NK-92 (cell line): Measurements from ENCODE around the gene SUGP2.

Experiments
- DNase-seq: peaks from one replicate; lab custom pipeline; 2025; ENCODE audit not compliant: unreplicated experiment; lab: John Stamatoyannopoulos, UW

The SUGP2 gene

GRCh38 chr19:19059837-19060611, 26.7 kb upstream of the SUGP2 start:
- DNase-seq, result no peak

DNA sequence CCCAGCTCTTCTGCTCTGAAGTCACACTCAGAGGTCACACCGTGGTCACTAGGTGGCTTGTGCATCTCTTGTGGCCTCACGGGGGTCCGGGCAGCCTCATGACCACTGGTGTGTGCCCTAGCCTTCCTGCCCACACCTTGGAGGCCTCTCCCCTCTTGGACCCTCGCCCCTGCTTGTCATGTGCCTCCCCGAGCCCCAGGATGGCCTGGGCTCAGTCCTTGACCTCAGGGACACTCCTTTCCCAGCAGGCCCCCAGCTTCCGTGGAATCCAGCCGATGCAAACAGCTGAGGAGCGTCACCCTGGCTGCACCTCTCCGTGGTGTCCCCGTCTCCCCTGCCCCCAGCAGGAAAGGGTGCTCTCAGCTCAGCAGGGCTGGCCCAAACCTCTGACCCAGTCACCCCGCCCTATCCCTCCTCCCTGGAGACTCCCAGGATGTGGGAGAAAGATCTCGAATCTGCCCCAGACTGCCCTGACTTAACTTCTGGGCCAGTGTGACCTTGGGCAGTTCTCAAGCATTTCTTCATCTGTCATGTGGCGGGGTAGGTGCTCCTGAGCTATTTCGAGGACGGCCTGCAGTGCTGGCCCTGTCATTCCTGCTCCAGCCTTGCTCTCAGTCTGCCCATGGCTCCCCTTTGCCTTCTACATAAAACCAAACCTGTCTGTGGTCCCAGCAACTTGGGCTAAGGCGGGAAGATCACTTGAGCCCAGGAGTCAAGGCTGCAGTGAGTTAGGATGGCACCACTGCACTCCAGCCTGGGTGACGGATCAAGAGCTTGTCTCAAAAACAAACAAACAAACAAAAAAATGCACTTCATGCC, 25.9 kb upstream of the SUGP2 start:
- no peak for DNase-seq

- no peak for DNase-seq
Measured at GRCh38 chr19:19057720-19058119, 24.4 kb upstream of the SUGP2 start.

DNA sequence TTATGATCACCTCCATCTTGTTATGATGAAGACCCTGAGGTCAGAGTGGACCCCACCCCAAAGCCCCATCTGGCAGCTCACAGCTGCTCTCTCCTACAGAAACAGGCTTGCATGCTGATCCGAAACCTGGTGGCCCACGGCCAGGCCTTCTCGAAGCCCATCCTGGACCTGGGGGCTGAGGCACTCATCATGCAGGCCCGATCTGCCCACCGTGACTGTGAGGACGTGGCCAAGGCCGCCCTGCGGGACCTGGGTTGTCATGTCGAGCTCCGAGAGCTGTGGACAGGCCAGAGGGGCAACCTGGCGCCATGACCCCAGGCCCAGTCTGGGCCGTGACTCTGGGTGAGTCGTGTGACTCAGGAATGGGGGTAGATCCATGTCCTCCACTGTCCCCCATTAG, 24.0 kb upstream of the SUGP2 start:
- no peak for DNase-seq

DNA sequence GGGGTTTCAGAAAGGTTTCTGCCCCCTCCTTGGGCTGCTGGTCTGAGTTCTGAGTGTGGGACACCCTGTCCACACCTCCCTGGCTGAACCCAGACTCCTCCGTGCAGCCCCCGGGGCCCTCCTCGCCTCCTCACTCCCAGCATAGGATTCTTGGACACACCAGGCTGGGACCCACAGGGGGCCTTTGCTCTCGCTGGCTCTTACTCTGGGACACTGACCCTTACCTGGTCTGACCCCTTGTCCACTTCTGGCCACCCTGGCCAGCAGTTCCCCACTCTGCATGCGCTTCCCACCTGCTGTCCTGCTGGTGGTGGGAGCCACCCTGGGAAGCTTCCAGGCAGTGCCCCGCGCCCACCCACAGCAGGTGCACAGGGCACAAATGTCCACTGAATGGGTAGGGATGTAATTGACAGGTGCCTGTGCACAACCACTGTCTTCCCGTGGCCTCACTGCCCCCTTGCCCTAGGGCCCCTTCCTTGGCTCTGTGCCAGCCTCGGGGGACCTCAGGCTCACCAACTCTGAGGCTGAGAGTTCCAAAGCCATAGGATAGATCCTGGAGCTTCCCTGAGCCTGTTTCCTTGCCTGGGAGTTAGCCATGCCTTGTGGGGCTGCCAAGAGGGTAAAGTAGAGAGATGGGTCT, 23.4 kb upstream of the SUGP2 start:
- no peak for DNase-seq

DNA sequence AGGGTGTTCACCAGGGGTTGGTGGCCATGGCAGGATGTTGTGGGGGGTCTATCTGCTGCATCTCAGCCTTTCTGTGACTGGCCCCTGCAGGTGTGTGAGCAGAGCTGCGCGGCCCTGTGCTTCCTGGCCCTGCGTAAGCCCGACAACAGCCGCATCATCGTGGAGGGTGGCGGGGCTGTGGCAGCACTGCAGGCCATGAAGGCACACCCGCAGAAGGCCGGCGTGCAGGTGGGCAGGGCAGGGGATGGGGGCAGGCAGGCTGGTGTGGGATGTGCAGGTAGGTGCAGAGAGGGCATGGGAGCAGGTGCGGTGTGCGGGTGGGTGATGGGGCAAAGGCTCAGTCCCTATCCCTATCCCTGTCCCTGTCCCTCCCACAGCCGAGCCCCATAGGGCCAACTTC, 22.4 kb upstream of the SUGP2 start:
- no peak for DNase-seq

DNA sequence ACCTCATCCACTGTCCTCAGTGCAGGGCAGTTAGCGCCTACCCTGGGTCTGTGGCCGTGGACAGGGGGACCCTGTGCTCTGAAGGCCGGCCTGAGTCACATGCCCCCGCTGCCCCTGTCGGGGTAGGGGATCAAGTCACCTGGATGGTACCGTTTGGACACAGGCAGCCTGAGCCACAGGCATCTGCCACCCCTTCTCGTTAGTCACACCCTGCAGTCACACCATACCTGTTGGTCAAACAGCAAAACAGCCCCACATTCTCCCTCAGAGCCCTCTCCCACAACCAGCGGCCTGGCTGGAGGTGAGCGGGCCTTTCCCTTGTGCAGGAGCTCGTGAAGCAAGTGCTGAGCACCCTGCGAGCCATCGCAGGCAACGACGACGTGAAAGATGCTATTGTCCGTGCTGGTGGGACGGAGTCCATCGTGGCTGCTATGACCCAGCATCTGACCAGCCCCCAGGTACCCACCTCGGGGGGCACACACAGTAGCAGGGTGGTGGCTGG, 21.7 kb upstream of the SUGP2 start:
- no peak for DNase-seq

DNA sequence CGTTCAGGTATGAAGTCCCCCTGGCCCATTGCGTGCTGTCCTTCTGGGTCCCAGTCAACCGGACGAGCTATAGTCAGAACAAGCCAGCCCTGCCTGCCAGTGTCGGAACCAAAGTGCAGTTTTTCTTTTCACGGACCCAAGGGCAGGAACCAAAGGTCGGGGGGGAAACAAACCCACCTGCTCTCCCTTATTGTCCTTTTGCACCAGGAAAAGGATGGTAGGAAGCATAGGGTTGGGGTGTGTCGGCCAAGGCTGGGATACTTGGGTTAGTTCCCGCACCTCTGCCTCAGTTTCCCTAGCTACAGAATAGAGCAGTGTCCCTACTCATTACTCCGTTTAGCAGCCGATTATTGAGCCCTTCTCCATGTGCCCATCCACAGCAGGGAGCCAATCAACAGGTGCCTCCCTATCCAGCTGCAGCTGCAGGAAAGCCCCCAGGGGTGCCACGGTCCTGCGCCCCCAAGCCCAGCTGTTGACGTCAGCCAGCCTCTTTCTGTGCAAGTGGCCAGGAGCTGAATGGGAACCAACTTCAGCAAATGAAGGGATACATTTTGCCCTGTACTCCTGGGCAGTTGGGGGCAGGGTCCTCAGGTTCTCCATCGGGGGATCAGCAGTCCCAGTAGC, 21.1 kb upstream of the SUGP2 start:
- DNase-seq, result no peak

- no peak for DNase-seq
Measured at GRCh38 chr19:19053508-19054314, 20.4 kb upstream of the SUGP2 start.

DNA sequence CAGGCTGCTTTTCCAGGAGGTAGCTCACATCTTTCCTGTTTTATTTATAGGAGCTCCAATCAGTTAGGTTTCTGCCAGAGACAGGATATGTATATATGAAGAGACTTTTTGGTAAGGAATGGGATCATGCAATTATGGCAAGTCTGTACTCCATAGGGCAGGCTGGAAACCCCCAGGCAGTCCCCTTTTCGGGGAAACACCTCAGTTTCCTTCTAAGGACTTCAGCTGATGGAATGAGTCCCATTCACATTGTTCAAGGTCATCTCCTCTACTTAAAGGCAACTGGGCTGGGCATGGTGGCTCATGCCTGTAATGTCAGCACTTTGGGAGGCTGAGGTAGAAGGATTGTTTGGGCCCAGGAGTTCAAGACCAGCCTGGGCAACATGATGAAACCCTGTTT, 19.6 kb upstream of the SUGP2 start:
- no peak for DNase-seq

GRCh38 chr19:19051478-19052213, 18.3 kb upstream of the SUGP2 start:
- no peak for DNase-seq

GRCh38 chr19:19050731-19051130, 17.4 kb upstream of the SUGP2 start:
- DNase-seq, result no peak

- DNase-seq, result no peak
Measured at GRCh38 chr19:19050104-19050503, 16.8 kb upstream of the SUGP2 start.

DNA sequence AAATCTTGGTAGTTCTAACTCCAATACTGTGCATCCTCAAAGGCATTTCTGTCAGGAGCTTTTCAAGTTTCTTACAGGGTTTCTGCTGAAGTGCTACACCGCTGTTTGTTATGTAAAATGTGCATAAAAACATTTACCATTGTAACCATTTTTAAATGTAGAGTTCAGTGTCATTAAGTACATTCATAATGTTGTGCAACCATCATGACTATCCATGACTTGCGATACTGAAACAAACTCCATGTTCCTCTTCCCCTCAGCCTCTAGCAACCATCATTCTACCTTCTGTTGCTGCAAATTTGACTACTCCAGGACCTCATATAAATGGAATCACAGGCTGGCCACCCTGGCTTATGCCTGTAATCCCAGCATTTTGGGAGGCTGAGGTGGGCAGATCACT, 16.1 kb upstream of the SUGP2 start:
- no peak for DNase-seq

DNA sequence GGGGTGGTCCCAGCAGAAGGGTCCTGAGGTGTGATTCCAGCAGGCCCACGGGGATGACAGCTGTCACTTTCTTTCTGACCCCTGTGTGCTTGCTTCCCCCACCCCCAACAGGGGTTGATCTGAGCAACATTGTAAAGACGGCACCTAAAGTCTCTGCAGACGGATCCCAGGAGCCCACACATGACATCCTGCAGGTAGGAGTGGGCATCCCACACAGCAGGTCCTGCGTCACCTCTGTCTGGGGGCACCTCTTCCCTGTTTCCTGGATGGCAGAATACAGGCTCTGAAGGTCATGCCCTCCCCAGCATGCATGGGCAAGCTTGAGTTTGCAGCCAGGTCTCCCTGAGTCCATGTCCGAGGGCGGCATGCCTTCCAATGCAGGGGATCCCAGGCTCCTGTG, 10.6 kb upstream of the SUGP2 start:
- no peak for DNase-seq

GRCh38 chr19:19043481-19043880, 10.2 kb upstream of the SUGP2 start:
- no peak for DNase-seq

GRCh38 chr19:19042732-19043280, 9.5 kb upstream of the SUGP2 start:
- no peak for DNase-seq

- no peak for DNase-seq
Measured at GRCh38 chr19:19040417-19040816, 7.1 kb upstream of the SUGP2 start.

DNA sequence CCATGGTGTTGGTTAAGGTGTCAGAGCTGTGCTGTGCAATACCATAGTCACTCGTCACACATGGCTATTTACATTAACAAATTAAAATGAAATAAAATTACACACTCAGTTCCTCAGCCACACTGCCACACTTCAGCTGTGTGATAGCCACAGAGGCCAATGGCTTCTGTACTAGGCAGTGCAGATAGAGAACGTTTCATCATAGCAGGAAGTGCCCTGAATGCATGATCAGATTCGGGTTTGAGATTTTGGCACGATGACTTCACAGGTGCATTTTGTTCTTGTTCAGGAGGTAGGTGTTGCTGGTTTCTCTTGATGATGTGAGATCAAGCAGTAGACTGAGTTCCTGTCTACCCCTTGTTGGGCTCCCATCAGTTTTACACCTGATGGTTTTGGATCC, 6.6 kb upstream of the SUGP2 start:
- no peak for DNase-seq

GRCh38 chr19:19034204-19034624, 897 bp upstream of the SUGP2 start:
- DNase-seq, result no peak
